A172 (cell line): Measurements from ENCODE around the gene NR2F1-AS1. TPM values are rescaled to one million over a fixed set of nuclear protein-coding genes. Genes with fewer than 3 reads are reported as not detected.

Source experiments
- DNase-seq: peaks from one replicate; pipeline ENCODE4 v3.0.0-alpha.2; 2015; ENCODE audit warnings: low spot score
- total RNA-seq: library from RNA; depleted of rRNA; stranded (reverse); fragments of >200 nt; shearing (Covaris generic); gene quantifications from 2 replicates; pipeline ENCODE4 v1.2.3, GENCODE V29; 2014; rRNA removed

NR2F1-AS1 gene
- total RNA-seq, result 9.8 and 24.4 TPM in 2 replicates

DNA sequence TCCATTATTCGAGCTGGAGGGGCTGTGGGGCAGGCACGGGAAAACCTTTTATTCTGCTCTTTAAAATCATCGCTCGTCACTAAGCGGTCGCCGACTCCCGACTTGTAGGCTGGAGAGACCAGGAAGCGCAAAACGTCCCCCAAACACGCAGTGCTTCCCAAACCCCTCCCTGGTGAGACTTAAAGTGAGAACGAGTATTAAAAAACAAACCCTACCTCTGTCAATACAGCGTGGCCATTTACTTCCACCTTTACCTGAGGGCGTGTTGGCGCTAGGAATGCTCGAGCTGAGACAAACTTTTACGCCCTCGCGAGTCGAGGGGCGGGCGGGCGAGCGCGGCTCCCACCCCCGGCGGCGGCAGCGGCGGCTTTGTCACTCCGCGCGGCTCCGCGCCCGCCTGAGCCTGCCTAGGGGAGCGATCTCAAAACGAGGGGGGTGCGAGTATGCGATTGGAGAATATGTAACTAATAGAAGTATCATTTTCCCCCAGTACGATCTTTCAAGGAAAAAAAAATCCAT is at the start of gene NR2F1-AS1:
TSS of gene NR2F1-AS1 (minus strand) at position 293 of the 519 bp plus-strand sequence.
- peak; percentile 14 for DNase-seq

DNA sequence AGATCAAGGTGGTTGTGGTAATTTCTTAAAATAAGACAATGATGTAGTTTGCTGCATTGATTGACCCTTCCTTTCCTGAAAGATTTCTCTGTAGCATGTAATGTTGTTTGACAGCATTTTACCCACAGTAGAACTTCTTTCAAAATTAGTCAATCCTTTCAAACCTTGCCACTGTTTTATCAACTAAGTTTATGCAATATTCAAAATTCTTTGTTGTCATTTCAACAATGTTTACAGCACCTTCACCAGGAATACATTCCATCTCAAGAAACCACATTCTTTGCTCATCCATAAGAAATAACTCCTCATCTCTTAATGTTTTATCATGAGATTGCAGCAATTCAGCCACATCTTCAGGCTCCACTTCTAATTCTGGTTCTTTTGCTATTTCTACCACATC is 45.8 kb upstream of the NR2F1-AS1 start:
- DNase-seq, result no peak

DNA sequence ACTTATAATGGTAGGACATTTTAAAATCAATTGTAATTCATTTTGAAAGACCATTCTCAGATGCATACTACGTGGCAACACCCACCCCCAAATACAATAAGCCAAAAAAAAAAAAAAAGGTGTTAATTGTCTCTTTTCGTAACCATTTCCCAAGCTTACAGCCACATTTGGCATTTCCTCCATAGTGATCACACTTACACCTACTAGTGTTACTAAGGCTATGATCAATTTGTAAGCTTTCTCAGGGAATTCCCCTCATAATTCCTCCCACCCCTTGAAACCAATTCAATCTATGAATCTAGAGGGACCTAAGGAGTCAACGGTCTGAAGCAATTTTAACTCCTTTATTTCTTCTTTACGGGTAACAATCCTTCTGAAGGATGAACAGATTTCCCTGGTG is 42.1 kb upstream of the NR2F1-AS1 start:
- DNase-seq, result no peak

DNA sequence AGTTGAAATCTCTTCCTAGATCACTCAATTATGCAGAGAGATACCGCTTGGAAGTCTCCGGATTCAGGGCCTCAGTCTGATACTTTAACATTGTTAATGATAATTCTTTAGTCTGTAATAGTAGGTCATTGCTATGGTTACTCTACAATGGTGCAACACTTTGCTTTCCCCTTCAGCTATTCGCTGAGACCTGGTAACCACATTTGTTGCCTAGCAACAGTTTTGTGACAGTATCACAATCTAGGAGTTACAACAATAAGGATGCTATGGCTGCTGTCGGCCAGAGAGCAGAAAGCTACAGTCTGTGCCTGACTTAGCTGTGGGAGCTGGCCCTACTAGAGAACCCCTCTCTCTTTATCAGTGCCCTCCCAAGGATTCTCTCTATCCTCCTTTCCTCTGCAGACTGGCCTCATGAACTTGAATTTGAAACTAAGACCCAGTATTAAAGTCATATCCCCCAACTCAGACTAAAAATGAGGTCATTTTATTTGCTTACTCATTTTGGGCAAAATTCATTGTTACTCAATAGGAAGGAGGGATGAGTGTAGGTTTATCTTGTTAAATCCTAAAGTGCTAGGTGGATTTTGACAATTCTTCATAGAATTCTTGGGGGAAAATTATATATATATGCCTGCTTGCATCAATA is 41.3 kb upstream of the NR2F1-AS1 start:
- DNase-seq, result no peak

DNA sequence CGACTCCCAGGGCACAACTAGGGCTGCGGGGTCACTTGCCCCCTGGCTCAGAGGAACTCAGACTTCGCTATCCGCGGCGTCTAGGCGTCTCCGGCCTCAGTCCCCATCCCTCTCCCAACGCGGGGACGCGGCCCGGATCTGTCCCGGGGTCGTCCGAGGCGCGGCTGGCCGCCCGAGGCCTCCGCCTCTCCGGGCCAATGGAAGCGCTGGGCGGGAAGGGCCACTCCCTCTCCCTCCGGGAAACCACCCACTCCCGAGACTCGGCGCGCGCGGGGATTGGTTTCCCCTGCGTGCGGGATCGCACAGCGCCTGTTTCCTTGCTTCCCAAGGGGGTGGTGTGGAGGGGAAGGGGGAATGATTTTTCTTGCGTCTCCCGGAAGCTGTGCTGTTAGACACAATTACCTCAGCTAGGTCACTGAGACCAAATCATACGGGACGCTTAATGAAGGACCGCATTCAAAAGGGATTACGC is 40.3 kb upstream of the NR2F1-AS1 start:
- peak; percentile 61 for DNase-seq

DNA sequence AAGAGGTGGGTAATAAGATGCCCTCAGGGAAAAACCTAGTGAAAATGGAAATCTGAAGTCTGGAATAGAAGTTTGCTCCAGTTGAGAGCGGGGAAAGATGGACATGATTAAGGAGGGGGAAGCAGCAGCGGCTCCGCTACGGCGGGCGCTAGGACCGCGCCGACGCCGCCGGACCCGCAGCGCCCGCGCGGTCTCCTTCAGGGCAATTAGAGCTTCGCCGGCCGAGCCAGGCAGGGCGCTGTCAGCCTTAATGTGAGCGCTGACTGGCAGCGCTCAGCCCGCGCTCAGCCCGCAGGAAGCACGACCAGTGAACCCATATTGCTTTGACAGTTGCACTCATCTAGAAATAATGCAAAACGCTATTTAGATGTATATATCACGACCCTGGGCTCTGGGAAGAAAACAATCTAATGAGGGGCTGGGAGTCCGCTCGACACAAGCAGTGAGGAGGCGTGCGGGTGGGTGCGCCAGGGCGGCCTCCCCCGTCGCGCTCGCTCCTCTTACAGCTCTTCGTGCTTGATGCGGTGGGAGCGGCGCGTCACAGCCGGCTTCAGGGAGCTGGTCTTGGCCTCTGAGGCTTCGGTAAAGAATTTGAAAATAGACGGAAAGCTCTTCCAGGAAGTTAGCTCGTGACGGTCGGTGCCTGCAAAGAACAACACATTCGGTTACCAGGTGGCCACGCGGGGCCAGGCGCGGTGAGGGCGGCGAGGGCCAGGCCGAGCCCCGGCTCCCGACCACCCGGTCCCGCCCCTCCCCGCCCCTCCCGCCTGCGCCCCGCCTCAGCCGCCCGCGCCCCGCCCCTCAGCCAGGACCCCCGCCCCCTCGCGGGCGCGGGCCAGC is 39.7 kb upstream of the NR2F1-AS1 start:
- DNase-seq, result peak; percentile 52

DNA sequence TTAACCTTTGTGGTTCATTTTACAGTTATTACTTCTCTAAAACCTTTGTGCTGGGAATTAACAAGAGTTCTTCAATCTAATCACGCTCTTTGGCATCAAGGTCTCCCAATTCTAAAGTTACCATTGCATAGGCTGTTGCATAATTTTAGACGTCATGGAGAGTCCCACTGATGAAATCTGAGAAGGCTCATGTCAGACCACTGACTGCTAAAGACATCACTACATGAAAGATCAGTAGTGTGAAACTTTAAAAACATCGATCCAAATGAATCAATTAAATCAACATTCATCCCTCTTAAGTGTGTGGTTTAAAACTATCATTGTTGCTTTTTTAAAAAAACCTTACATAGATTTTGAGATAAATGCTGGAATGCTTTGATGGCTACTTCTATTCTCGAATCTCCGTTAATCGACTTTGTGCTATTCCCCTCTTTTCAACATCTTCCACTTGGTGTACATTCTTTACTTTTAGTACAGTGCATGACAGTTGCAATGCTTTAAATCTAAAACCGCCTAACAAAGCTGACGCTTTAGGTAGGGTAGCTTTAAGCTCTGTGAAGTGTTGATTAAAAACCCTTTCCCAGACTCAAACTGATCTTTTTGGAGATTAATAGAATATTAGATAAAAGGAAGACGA is 35.6 kb upstream of the NR2F1-AS1 start:
- no peak for DNase-seq

DNA sequence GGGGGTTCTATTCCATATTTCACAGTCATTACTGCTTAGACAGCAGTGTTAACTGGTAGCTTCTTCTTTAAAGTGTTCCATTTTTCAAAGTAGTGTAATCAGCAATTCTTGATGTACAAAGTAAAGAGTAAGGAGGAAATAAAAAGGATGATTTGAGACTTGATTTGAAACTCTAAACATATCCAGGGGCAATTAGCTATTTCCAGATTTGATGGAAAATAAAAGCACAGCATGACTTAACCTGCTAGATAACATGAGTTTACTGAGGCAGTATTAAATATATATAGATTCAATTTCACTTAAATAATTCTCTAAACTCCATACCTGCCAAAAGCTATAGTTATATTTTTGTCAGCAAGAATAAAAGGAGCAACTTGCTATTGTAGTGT is 31.8 kb upstream of the NR2F1-AS1 start:
- DNase-seq, result no peak

DNA sequence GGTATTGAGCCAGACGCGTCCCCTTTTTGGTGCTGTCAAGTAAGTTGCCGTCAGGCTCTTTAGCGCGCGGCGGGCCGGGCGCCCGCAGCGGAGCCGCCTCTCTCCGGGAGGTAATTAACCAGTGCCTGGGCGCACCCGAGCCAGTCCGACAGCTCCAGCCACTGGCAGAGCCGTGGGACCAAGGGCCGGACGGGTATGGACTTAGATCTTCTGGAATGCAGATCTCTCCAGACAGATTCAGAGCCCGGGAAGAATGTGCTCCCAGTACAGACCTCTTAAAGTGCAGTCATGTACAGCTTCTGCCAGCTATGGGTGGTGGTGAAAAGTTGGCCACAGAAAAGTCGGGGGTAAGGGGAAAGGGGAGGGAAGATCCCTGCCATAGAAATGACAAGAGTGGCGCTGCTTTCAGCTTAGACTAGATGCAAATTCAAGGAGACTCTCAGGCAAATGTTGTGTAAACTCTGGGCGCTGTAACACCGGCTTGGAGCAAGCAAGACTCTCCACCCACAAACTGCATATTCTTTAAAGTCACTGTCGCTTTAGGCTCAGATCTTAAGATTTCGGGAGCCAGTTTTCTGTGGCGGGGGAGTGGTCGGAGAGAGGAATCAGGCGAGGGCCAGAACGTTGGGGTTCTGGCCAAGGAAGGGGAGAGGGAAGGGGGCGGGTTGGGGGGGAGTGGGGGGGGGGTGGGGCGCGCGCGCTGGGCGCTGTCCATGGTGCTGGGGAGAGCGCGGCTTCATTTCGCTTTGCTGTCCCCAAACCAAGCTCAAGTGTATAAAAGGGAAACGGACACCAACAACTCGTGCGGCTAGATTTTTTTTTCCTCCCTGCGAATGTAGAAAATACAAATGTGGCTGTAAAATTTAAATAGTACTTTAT is 31.2 kb upstream of the NR2F1-AS1 start:
- DNase-seq, result peak; percentile 22

DNA sequence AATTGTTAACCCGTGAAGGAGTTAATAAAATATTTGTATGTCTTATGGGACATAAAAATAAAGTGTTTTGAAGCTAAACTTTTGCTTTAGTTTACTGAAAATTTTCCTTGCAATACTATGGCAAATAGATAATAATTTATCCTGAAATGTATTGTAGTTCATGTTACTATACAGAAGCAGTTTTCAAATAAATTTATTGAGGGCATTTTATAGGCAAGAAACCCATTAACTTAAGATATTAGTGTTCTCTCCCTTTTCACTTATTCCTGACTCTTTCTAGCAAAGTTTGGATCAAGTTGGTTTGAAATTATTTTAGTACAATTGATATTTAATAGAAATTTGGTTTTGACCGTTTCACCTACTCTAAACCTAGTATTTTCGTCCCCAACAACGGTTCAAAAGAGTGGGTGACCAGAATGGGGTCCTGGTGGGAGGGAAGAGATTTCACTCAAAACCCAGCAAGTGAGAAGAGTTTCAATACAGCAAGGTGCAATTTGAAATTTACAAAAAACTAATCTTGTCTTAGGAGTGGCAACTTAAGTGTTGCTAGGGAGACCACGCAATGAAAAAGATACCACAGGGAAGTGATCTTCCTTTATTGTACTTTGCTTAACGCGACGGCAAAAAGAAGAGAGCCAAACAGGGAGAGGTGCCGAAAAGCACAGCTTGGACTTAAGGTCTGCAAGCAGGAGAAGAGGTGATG is 30.4 kb upstream of the NR2F1-AS1 start:
- DNase-seq, result no peak

DNA sequence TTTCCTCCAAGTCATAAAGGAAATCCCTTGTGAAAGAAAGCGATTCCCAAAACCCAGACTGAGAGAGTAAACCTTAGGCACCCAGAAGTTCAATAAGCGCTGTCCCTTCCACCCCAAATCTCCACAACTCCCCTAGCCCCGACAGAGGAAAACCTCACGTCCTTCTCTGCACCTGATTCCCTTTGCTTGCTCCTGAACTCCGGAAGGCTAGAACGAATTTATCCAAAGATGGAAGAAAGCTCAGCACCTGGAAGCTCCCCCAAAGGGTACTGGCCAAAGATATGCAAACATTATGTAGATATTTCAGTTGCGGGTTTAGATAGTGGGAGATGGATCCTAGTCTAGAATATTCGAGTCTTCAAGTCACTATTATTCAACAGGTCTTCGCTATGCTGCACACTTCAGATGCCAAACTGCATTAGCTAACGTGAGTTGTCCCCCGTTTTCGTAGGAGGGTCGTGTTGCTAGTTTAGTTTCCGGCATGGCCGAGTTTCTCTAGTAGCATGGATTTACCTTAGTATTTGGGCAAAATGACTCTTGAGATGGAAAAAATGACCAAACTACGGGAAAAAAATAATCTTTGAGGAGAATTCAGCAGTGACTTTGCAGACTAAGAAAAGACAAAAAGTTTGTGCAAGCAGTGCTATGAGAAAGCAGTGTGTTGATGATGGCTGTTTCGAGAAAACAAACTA is 29.7 kb upstream of the NR2F1-AS1 start:
- DNase-seq, result no peak

DNA sequence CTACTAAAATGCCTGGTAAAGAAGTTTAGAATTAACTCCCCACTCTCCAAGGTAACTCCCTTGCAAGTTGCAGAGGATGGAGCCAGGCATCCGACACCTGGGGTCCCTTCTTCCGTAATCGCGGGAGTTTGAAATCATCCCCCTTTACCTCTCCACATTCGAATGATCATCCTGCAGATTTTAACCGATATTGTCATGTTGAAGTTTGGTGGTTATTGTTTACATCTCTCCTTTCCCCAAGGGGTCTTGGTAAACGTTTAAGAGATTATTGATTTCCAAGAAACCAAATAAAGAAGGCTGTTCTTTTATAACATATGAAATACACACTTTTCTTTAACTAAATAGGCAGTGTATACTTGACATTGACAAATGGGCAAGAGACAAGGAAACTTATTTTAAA is 28.7 kb upstream of the NR2F1-AS1 start:
- DNase-seq, result no peak

DNA sequence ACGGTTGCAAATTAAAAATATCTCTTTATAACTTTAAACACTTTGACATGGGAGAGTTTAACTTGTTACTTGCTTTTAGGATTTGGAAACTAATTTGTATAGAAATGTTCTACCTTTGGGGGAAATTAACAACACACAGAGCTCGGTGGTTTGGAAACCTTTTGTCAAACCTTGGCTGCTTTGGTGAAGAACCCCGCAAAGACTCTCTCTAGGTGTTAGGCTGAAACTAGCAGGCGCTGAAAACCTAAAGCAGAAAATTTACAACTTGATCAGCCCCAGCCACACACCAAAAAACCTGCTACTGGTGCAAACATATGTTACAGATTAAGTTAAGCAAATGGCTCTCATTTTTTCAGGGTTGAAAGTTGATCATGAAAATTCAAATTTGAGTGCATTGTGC is 27.8 kb upstream of the NR2F1-AS1 start:
- no peak for DNase-seq

DNA sequence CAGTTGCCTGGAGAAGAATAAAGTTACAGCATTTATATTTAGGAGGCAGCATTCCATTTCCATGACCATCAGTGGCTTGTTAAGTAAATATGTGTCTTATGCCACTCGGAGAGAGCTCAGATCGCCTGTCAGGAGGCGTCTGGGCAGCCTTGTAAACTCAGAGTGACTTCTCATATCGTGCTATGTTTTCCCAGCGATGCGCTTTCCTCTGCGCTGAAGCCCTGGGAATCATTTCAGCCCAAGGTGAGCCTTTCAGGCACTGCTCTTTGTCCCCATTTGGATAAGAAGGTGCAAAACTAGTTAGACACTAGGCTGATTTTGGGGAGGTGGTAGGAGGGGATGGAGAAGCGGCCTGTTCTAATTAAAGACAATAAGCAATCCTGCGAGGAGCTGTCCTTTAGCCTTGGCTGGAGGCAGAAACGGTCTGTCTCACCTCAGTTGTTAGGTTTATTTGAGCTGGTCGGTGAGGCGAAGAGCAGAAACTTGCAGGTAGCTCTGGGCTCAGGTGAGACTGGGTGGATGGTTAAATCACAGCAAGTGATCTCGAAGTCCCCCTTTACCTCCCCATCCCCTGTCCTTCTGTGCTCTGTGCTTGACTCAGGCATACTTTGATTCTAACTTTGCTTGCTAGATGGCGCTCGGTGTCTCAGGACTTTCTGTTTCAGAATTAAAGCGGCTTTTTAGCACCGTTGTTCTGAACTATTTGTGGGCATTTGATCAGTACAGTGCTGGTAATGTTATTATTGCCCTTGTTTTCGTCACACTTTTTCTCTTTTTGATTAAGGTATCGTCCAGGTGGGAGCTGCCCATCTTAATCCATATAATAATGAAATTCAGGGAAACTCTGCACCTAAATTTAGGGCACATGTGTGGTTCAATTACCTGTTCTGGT is 26.6 kb upstream of the NR2F1-AS1 start:
- peak; percentile 45 for DNase-seq

DNA sequence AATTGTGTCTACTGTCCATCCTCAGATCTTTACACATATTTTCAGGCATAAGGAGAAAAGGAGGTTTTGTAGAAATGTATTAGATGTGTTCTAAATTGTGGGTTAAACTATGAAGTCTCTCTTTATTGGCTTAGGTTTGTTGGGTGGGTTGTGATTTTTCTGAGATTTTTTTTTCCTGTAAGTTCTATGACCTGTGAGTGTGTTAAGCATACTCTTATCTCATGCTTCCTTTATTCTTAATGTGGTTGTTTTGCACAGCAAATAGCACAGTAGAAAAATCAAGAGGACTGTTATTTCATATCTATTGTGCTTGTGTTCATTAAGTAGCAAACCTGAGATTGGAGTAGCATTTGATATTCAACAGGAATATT is 25.3 kb upstream of the NR2F1-AS1 start:
- DNase-seq, result no peak

DNA sequence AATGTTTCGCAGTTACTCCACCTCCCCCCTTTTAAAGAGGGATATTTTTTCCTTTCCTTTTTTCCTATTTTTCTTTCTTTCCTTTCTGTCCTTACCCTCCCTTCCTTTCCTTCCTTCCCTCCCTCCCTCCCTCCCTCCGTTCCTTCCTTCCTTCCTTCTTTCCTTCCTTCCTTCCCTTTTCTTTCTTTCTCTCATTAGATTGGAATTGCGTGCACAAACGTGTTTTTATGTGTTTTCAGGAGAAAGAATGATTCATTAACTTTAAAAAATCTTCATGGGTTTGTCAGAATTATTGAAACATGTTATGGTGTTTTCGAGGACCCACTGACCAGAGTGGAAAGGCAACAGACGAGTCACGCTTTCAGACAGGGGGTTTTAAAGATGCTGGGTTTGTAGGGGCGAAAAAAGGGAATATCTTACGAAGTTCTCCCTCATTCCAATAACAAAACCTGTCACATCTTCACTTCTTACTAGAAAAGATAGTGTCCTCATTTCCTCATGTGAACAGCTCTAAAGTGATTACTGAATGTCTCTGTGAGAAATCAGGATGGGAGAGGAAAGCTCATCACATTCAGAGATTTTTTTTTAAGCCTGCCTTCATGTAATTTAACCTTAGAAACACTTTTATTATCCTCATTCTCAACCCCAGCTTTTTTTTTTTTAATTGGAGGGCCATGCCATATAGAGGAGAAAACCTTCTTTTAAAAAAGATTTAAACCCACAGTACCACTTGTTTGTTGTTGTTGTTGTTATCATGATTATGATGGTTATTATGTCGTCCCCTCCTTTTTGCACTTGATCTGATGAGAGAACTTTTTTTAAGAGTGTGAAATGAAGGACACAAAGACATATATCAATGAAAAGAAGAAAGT is 23.9 kb upstream of the NR2F1-AS1 start:
- DNase-seq, result no peak

DNA sequence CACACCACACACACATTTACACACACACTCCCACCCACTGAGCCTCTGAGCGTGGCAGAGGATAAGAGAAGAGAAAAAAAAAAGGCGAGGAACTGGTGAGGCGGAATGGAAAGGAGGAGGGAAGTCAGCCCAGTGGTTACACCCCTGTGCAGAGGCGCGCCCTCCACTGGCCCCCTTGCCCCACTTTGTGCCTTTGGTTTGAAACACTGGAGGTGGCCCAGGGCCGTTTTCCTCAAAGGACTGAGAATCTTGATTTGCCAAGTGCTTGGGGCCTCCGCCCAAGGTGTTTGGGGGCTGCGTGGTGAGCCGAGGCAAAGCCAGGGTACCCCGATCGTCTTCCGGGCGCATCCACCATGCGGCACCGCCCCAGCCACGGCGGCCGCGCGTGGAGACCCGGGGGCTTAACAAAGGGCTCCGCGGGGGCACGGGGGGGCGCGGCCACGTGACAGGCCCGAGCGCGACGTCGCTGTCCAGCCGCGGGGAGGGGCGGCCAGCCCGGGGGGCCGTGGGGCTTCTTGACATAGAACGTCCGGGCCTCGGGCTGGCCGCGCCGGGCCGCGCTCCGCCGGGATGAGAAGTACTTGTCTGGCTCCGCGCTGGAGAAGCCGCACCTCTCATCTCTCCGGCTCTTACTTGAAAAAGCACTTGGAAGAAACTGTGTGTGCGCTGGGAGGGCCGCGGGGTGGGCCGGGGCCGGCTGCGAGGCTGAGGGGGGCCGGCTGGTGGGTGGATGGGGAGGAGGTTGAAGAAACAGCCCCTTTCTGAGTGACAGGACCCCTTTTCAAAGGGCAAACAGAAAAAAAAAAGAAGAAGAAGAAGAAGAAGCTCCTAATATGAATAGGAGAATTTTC is 23.0 kb upstream of the NR2F1-AS1 start:
- no peak for DNase-seq
